GM12892 (cell line): ENCODE measurements around the gene CPA5.
A peak's percentile ranks its signal among the peaks of the same experiment; 100 is the strongest.
"Not testable (repeated sequence)": the region's sequence is repeated elsewhere in the genome, so short reads cannot be mapped to it uniquely, and the experiment has no call there.

Experiments used
- DNase-seq: peaks from one replicate; pipeline ENCODE4 v3.0.0; 2011; ENCODE audit not compliant: insufficient read length
- FAIRE-seq: peaks from 2 replicates; lab custom pipeline; 2011; peaks lifted over from hg19 to GRCh38; lab: Jason Lieb, UNC
- POLR2A ChIP-seq: IDR thresholded peaks from 2 replicates; pipeline ENCODE4 v1.6.1; 2011; ENCODE audit warnings: low read depth, low read length, control low read depth
- POLR2AphosphoS5 ChIP-seq: IDR thresholded peaks from 2 replicates; pipeline ENCODE4 v1.6.1; 2011; ENCODE audit warnings: low read depth, low read length, control low read depth
- TAF1 ChIP-seq: IDR thresholded peaks from 2 replicates; pipeline ENCODE4 v1.6.1; 2011; ENCODE audit warnings: low read depth, mild to moderate bottlenecking, control low read depth, low read length, borderline replicate concordance

CPA5 gene

GRCh38 chr7:130305433-130306042, 39.1 kb upstream of the CPA5 start:
- TF ChIP-seq TAF1 (no peak), POLR2A (no peak), POLR2AphosphoS5 (no peak)
- no peak for FAIRE-seq
- DNase-seq = no peak

GRCh38 chr7:130309986-130310385, 34.6 kb upstream of the CPA5 start:
- DNase-seq (no peak), FAIRE-seq (peak; percentile 27)
- TF ChIP-seq TAF1 (no peak), POLR2A (no peak), POLR2AphosphoS5 (no peak)

- TF ChIP-seq POLR2AphosphoS5 = no peak
- TF ChIP-seq POLR2A = no peak
- no peak for TF ChIP-seq TAF1
- no peak for DNase-seq
- no peak for FAIRE-seq
Observed at GRCh38 chr7:130314305-130314704, 30.3 kb upstream of the CPA5 start.

GRCh38 chr7:130319541-130319940, 25.1 kb upstream of the CPA5 start:
- FAIRE-seq = no peak
- DNase-seq = no peak
- TF ChIP-seq POLR2A (no peak), POLR2AphosphoS5 (no peak)

GRCh38 chr7:130321542-130322229, 22.9 kb upstream of the CPA5 start:
- not testable (repeated sequence) for FAIRE-seq, DNase-seq

GRCh38 chr7:130322615-130323014, 22.0 kb upstream of the CPA5 start:
- DNase-seq (no peak), FAIRE-seq (no peak)
- TF ChIP-seq TAF1 (no peak), POLR2AphosphoS5 (no peak), POLR2A (no peak)

- DNase-seq (no peak), FAIRE-seq (no peak)
- no peak for TF ChIP-seq TAF1
Observed at GRCh38 chr7:130324306-130324943, 20.2 kb upstream of the CPA5 start.

GRCh38 chr7:130329681-130330080, 14.9 kb upstream of the CPA5 start:
- TF ChIP-seq POLR2A (no peak), POLR2AphosphoS5 (no peak), TAF1 (no peak)
- FAIRE-seq (no peak), DNase-seq (no peak)

GRCh38 chr7:130332259-130333053, 12.2 kb upstream of the CPA5 start:
- no peak for FAIRE-seq
- TF ChIP-seq TAF1 (no peak), POLR2AphosphoS5 (no peak), POLR2A (no peak)
- no peak for DNase-seq

GRCh38 chr7:130333832-130334231, 10.8 kb upstream of the CPA5 start:
- no peak for DNase-seq
- no peak for FAIRE-seq

GRCh38 chr7:130334274-130334673, 10.3 kb upstream of the CPA5 start:
- FAIRE-seq = no peak
- DNase-seq = no peak
- no peak for TF ChIP-seq TAF1
- no peak for TF ChIP-seq POLR2A
- no peak for TF ChIP-seq POLR2AphosphoS5

More at GRCh38 chr7:130333832-130334231, 10.8 kb upstream of the CPA5 start:
- TF ChIP-seq POLR2A (no peak), TAF1 (no peak)
